Vagina (tissue), 2 donors: ENCODE measurements around the gene MAP4K2. TPM values are rescaled to one million over a fixed set of nuclear protein-coding genes. Genes with fewer than 3 reads are reported as not detected.

Experiments
- DNase-seq, 2 donors: peaks; one replicate each; pipeline ENCODE4 v3.0.0-alpha.2; 2017; ENCODE audit errors: extremely low spot score in 2 of 2
- H3K27ac ChIP-seq: fragments of 200-600 bp; sonication (generic); one replicate; pipeline ENCODE4 v1.5.1; 2019
- H3K27me3 ChIP-seq: fragments of 200-600 bp; sonication (generic); one replicate; pipeline ENCODE4 v1.5.1; 2019
- H3K36me3 ChIP-seq, 2 donors: fragments of 200-600 bp; sonication (generic); one replicate each; pipeline ENCODE4 v1.5.1; 2017 to 2019
- H3K4me1 ChIP-seq: fragments of 200-600 bp; sonication (generic); one replicate; pipeline ENCODE4 v1.5.1; 2019
- H3K4me3 ChIP-seq, 2 donors: fragments of 200-600 bp; sonication (generic); 1 replicate in 1 of 2; 2 replicates in 1 of 2; pipeline ENCODE4 v1.5.1; 2016 to 2019
- H3K9me3 ChIP-seq: fragments of 200-600 bp; sonication (generic); one replicate; pipeline ENCODE4 v1.5.1; 2019
- POLR2A ChIP-seq, 2 donors: fragments of 450-650 bp; IDR thresholded peaks; one replicate each; pipeline ENCODE4 v1.6.1; 2017; ENCODE audit warnings: antibody characterized with exemption in 2 of 2, mild to moderate bottlenecking in 2 of 2, moderate library complexity in 2 of 2
- POLR2AphosphoS5 ChIP-seq, 2 donors: sonication (generic); formaldehyde crosslinking; IDR thresholded peaks; one replicate each; pipeline ENCODE4 v1.9.0; 2017; ENCODE audit warnings: antibody characterized with exemption in 2 of 2, mild to moderate bottlenecking in 2 of 2, low read depth in 1 of 2; ENCODE audit not compliant: insufficient read depth in 1 of 2
- intact Hi-C: fragments of 100-400 bp; cut with DNase I; formaldehyde crosslinking; loops from one replicate; pipeline ENCODE4 v1.15.1; 2023
- total RNA-seq: library from RNA; depleted of rRNA; stranded (reverse); fragments of >200 nt; gene quantifications from one replicate; pipeline ENCODE4 v1.2.3, GENCODE V29; 2016
- TF ChIP-seq, protein P1 (sequence below), 3 experiments: fragments of 450-650 bp in 2 of 3; fragments of 200-600 bp in 1 of 3; sonication (generic) in 1 of 3; IDR thresholded peaks; one replicate each; pipeline ENCODE4 v1.5.1; 2017 to 2019; ENCODE audit warnings: antibody characterized with exemption in 3 of 3, mild to moderate bottlenecking in 2 of 3, moderate library complexity in 2 of 3

MAP4K2 gene
- total RNA-seq, 1 donor from 2014 or later: 20.6 TPM

DNA sequence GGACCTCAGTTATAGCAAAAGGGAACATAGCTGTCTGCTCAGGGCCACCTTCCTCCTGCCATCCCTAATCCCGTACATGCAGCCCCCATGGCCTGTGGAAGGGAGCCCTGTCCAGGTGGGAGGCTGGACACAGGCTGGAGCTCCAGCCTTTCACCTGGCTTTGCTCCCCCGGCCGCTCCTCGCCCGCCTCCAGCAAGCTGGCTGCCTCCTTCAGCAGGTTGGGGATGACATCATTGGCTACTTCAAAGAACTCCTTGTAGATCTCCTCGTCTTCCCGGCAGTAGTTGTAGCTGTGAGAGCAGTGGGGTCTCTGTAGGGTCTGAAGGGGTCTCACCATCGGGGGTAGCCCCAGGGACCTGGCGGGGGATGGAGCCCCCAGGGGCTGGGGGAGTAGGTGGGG is 2.5 kb upstream of the MAP4K2 start:
- H3K4me1 ChIP-seq: peaks cover 43% of the 10 kb centered on the region
- intact Hi-C loops: no loop called here
- no peak overlapping the region for H3K4me3 ChIP-seq
- no peaks in the 10 kb centered on the region for H3K36me3 ChIP-seq
- no peak overlapping the region for H3K27ac ChIP-seq
- H3K9me3 ChIP-seq: no peaks in the 10 kb centered on the region
- TF ChIP-seq POLR2A (IDR thresholded peaks at IDR 0.05): no peak
- TF ChIP-seq, protein P1, sequence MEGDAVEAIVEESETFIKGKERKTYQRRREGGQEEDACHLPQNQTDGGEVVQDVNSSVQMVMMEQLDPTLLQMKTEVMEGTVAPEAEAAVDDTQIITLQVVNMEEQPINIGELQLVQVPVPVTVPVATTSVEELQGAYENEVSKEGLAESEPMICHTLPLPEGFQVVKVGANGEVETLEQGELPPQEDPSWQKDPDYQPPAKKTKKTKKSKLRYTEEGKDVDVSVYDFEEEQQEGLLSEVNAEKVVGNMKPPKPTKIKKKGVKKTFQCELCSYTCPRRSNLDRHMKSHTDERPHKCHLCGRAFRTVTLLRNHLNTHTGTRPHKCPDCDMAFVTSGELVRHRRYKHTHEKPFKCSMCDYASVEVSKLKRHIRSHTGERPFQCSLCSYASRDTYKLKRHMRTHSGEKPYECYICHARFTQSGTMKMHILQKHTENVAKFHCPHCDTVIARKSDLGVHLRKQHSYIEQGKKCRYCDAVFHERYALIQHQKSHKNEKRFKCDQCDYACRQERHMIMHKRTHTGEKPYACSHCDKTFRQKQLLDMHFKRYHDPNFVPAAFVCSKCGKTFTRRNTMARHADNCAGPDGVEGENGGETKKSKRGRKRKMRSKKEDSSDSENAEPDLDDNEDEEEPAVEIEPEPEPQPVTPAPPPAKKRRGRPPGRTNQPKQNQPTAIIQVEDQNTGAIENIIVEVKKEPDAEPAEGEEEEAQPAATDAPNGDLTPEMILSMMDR (IDR thresholded peaks at IDR 0.05): no peak
- TF ChIP-seq POLR2AphosphoS5 (IDR thresholded peaks at IDR 0.05; ENCODE audit: insufficient read depth in 1 of 2, low read depth in 1 of 2): no peak
- H3K27me3 ChIP-seq: no peaks in the 10 kb centered on the region
- no peak for DNase-seq

DNA sequence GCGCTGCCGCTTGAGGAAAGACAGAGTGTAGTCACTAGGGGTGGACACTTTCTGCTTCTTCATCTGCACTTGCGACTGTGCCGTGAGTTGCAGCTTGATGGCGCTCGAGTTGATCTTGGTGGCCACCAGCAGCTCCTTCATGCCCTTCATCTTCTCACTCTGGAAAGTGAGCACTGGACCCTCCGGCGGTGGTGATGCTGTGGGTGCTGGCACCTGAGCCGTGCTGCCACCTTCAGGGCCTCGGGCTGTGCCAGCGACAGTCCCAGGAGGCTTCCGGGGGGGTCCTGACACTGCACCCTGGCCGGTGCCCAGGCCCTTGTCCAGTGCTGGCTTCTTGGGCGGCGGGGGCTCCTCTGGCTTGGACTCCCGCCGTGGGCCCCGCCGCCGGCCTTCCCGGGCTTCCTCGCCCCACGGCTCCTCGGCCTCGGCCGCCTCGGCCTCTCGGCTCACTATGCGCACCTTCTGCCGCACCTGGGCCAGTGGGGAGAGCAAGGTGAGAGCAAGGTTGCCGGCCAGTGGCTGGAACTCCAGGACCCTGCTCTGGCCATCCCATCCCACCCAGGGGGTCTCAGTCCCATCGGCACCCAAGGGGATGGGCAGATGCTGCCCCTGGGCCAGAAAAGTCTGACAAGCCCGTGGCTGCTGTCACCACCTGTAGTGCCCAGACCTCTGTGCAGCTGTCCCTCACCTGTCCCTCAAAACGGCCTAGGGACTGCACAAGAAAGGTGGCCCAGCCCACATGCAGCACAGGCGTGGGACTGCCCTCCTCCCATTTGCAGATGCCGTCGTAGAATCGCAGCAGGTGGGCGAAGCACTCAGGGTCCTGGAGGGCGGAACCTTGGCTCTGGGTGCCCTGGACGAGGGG is 1.6 kb upstream of the MAP4K2 start:
- TF ChIP-seq POLR2A (IDR thresholded peaks at IDR 0.05): no peak
- TF ChIP-seq, protein P1 (IDR thresholded peaks at IDR 0.05): no peak
- no peak for TF ChIP-seq POLR2AphosphoS5 (IDR thresholded peaks at IDR 0.05; ENCODE audit: insufficient read depth in 1 of 2, low read depth in 1 of 2)
- Histone ChIP-seq H3K4me3 (peak overlapping the region in 1 of 2 donors; percentile 84), H3K27me3 (no peaks in the 10 kb centered on the region), H3K27ac (peak overlapping the region; percentile 92), H3K4me1 (peaks cover 38% of the 10 kb centered on the region), H3K9me3 (no peaks in the 10 kb centered on the region), H3K36me3 (no peaks in the 10 kb centered on the region)
- no peak for DNase-seq
- intact Hi-C loops: no loop called here

DNA sequence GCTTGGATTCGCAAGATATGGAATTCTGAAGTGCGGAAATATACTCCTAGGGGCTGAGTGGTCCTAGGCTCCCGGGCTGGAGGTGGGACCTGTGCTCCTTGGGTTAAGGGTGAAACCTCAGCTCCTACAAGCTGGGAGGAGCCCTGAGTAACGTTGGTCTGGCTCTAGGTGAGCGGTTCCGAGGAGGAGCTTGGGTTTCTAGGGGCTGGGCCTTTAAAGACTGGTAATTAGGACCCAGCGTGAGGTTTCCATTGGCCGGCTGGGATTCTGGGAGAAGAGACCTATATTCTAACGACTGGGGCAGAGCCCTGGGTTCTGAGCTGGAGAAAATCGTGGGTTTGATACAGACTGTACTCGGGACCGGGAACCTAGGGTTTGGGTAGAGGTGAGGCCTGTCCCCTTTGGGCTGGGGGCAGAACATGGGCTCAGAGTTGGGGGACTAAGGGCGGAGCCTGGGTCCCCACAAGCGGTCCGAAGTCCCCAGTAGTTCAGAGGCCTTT is 882 bp upstream of the MAP4K2 start:
- intact Hi-C loops: no loop called here
- Histone ChIP-seq H3K9me3 (no peaks in the 10 kb centered on the region), H3K4me3 (peak overlapping the region; percentile 72 to 84), H3K36me3 (no peaks in the 10 kb centered on the region), H3K27ac (peak overlapping the region; percentile 92), H3K4me1 (peaks cover 32% of the 10 kb centered on the region), H3K27me3 (no peaks in the 10 kb centered on the region)
- TF ChIP-seq POLR2A (IDR thresholded peaks at IDR 0.05): no peak
- TF ChIP-seq POLR2AphosphoS5 (IDR thresholded peaks at IDR 0.05; ENCODE audit: insufficient read depth in 1 of 2, low read depth in 1 of 2): no peak
- DNase-seq: no peak

DNA sequence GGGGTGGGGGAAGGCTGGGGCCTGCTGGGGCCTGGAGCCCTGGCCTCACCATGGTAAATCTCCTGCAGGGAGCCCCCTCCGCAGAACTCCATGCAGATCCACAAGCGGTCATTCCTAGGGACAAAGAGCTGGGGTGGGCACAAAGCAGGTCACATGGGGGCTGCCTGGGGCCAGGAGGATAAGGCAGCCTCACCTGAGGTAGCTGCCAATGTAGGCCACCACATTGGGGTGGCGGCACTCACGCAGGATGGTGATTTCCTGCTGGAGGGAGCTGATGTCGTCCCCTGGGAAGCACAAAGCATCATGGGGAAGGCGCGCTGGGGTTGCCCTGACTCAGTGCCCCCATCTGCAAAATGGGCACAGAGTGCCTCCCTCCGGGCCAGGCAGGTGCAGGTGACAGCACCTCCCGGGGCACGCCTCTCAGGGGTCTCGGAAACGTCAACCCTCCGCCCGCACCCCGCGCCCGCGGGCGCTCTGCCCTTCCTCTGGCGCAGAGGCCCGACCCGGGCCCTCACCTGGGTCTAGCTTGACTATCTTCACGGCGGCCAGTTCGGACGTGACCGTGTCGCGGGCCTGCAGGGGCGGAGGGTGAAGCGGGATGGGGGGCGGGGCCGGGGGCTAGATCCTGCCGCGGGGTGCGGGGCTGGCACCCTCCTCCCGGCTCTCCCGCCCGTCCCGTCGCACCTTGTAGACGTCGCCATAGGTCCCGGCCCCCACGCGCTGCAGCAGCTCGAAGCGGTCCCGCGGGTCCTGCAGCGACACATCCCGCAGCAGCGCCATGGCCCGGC is 450 bp downstream of the MAP4K2 start:
- Histone ChIP-seq H3K9me3 (no peaks in the 10 kb centered on the region), H3K27me3 (no peaks in the 10 kb centered on the region), H3K4me3 (peak overlapping the region; percentile 72 to 84), H3K4me1 (peaks cover 27% of the 10 kb centered on the region), H3K27ac (peak overlapping the region; percentile 92), H3K36me3 (no peaks in the 10 kb centered on the region)
- TF ChIP-seq POLR2A (IDR thresholded peaks at IDR 0.05) (no peak), POLR2AphosphoS5 (IDR thresholded peaks at IDR 0.05; ENCODE audit: insufficient read depth in 1 of 2, low read depth in 1 of 2) (no peak)
- TF ChIP-seq, protein P1 (IDR thresholded peaks at IDR 0.05): no peak
- intact Hi-C loops: no loop called here
- DNase-seq: no peak

DNA sequence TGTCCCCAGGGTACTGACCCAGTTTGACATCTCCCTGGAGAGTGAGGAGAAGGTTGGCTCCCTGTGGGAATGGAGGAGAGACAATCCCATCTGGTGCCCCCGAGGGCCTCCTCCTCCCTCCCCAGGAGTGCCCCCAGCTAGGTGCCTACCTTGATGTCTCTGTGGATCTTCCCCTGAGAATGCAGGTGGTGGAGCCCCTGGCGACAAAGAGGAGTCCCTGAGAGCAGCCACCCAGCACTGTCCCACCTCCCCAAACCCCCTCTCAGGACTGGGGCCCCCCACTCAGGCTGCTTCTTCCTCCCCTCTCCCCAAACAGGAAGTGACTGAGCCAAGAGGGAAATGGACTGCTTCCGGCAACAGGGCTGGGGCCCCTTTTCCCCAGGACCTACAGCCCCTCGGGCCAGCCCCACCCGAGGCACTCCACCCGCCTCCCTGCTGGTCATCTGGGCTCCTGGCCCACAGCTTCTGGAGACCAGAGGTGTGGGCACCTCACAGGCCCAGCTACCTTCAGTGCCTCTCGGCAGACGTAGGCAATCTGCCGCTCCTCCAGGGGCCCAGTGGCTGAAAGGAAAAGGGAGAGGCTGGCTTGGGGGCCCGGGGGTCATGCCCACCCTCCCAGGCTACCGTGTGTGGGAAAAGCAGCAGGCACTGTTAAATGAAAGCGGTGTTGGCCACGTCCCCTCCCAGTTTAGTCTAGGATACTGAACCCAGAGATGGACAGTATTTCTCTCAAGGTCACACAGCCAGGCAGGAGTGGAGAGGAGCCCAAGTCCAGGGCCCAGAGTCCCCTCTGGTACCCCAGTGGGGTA is 1.2 kb downstream of the MAP4K2 start:
- peaks cover 27% of the 10 kb centered on the region for H3K4me1 ChIP-seq
- intact Hi-C loops: no loop called here
- peak overlapping the region; percentile 72 to 84 for H3K4me3 ChIP-seq
- no peaks in the 10 kb centered on the region for H3K9me3 ChIP-seq
- no peaks in the 10 kb centered on the region for H3K36me3 ChIP-seq
- peak overlapping the region; percentile 92 for H3K27ac ChIP-seq
- no peaks in the 10 kb centered on the region for H3K27me3 ChIP-seq
- DNase-seq: no peak
- TF ChIP-seq POLR2A (IDR thresholded peaks at IDR 0.05) (no peak), POLR2AphosphoS5 (IDR thresholded peaks at IDR 0.05; ENCODE audit: insufficient read depth in 1 of 2, low read depth in 1 of 2) (no peak)
- TF ChIP-seq, protein P1 (IDR thresholded peaks at IDR 0.05): no peak
